ENCODE data around the gene HOXA7. TPM values are rescaled to one million over a fixed set of nuclear protein-coding genes. Genes with fewer than 3 reads are reported as not detected.

The HOXA7 gene
- total RNA-seq, 1 donor from 2014 or later = 8.8 TPM

DNA sequence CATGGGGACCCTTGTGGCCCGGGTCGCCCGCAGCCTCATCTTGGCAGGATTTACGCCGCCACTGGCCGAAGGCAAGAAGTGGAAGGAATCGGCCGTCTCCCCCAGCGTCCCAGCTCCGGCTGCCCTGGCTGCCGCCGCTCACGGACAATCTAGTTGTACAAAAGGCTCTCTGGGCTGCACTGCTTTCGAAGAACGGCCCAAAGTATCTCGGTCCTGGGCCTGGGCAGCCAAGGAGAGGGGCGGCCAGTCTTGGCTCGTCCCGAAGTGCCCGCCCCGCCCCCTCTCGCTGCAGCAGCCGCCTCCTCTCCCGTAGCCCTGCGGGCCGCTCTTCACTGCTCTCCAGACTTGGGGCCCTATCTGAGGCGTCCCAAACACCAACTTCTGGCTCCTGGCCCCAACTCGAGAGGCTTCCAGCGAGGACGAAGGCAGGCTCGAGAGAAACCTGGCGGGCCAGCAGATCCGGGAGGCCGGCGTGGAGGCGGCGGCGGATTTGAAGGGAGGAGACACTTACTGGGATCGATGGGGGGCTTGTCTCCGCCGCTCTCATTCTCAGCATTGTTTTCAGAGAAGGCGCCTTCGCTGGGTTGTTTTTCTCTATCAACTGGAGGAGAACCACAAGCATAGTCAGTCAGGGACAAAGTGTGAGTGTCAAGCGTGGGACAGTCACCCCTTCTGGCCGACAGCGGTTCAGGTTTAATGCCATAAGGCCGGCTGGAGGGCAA, 8.1 kb upstream of the HOXA7 start:
- Mint-ChIP-seq H3K9me3 (no peaks in the 10 kb centered on the region), H3K4me3 (peak overlapping the region; percentile 79), H3K27me3 (ENCODE audit: low read depth) (peaks cover 95% of the 10 kb centered on the region), H3K27ac (ENCODE audit: unreplicated experiment) (no peak overlapping the region), H3K4me1 (peaks cover 10% of the 10 kb centered on the region), H3K36me3 (ENCODE audit: low read depth) (peaks cover 7% of the 10 kb centered on the region)
- TF ChIP-seq, protein P1, sequence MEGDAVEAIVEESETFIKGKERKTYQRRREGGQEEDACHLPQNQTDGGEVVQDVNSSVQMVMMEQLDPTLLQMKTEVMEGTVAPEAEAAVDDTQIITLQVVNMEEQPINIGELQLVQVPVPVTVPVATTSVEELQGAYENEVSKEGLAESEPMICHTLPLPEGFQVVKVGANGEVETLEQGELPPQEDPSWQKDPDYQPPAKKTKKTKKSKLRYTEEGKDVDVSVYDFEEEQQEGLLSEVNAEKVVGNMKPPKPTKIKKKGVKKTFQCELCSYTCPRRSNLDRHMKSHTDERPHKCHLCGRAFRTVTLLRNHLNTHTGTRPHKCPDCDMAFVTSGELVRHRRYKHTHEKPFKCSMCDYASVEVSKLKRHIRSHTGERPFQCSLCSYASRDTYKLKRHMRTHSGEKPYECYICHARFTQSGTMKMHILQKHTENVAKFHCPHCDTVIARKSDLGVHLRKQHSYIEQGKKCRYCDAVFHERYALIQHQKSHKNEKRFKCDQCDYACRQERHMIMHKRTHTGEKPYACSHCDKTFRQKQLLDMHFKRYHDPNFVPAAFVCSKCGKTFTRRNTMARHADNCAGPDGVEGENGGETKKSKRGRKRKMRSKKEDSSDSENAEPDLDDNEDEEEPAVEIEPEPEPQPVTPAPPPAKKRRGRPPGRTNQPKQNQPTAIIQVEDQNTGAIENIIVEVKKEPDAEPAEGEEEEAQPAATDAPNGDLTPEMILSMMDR (conservative IDR thresholded peaks at IDR 0.05) = peak; percentile 38
- no peak for DNase-seq (ENCODE audit: low read depth, low spot score)

DNA sequence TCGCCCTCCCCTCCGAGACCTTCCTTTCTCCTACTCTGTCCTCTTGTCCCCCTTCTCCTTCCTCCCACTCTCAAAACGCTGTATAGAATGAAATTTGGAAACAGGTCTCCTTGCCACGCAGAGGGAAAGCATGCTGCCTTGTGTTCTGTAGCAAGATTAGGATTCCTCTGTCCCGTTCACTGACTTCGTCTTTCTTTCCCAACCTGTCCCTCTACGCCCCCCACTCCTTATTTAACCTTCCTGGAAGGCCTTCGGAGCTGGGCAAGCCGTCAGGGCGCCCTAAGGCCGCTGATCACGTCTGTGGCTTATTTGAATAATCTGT, 7.5 kb upstream of the HOXA7 start:
- H3K4me1 Mint-ChIP-seq = peaks cover 10% of the 10 kb centered on the region
- H3K9me3 Mint-ChIP-seq = no peaks in the 10 kb centered on the region
- no peak for DNase-seq (ENCODE audit: low read depth, low spot score)
- TF ChIP-seq, protein P1 (conservative IDR thresholded peaks at IDR 0.05) = no peak
- peaks cover 7% of the 10 kb centered on the region for H3K36me3 Mint-ChIP-seq (ENCODE audit: low read depth)
- peak overlapping the region; percentile 79 for H3K4me3 Mint-ChIP-seq
- no peak overlapping the region for H3K27ac Mint-ChIP-seq (ENCODE audit: unreplicated experiment)
- H3K27me3 Mint-ChIP-seq (ENCODE audit: low read depth) = peaks cover 95% of the 10 kb centered on the region

DNA sequence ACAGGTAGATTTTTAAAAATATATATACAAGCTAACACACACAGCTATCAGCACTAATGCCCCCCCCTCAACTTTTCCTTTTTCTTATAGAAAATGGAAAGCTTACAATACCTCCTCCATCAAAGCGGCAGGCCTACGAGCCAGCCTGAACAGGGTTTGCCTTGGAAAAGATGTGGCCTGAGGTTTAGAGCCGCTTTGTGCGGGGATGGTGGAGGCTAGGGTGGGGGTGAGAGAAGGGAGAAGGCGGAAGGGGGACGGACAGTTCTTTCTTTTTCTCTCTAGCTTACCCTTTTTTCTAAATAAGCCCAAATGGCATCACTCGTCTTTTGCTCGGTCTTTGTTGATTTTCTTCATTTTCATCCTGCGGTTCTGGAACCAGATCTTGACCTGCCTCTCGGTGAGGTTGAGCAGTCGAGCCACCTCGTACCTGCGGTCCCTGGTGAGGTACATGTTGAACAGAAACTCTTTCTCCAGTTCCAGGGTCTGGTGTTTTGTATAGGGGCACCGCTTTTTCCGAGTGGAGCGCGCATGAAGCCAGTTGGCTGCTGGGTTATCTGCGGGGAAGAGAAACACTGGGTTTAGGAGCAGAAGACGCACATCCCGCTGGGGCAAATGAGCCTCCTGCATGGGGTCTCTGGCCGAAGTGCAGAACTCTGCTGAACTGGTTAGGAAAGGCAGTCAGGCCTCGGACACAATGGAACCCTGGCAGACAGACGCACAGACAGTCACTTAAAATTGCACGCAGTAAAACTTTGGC, 7.0 kb upstream of the HOXA7 start:
- DNase-seq (ENCODE audit: low read depth, low spot score) = no peak
- Mint-ChIP-seq H3K4me1 (peaks cover 6% of the 10 kb centered on the region), H3K4me3 (peak overlapping the region; percentile 79), H3K36me3 (ENCODE audit: low read depth) (peaks cover 7% of the 10 kb centered on the region), H3K9me3 (no peaks in the 10 kb centered on the region), H3K27me3 (ENCODE audit: low read depth) (peaks cover 95% of the 10 kb centered on the region), H3K27ac (ENCODE audit: unreplicated experiment) (peak overlapping the region; percentile 54)
- TF ChIP-seq, protein P1 (conservative IDR thresholded peaks at IDR 0.05) = no peak

DNA sequence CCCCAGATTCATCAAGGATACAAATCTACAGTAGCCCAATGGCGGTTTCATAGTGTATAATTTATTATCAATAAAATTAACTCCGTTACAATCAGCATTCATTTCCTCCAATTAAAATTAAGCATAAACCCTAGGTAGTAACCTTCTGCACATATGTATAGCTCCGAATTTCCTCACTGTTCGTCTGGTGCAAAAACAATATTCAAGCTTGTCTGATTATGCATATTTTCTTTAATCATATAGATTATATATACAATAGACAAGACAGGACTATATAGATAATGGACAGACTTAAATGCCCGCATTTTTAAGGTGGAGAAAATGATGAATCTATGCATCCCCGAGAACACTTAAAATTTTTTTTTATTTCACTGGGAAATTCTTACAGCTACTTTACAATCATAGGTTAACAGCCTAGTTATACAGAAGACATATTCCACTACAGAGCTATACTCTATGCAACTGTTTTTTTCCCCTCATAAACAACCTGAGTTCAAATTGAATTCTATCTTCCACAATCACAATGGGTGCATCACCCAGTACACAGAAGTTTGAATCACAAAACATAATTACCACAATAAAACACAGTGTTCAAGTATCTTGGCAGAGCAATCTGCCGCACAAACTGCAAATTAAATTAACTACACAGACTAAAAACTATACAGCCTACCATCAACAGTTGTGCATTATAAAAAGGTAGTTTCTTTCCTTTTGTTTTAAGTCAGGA, 6.2 kb upstream of the HOXA7 start:
- peak overlapping the region; percentile 79 for H3K4me3 Mint-ChIP-seq
- no peak overlapping the region for H3K27ac Mint-ChIP-seq (ENCODE audit: unreplicated experiment)
- no peak for DNase-seq (ENCODE audit: low read depth, low spot score)
- H3K4me1 Mint-ChIP-seq = peaks cover 11% of the 10 kb centered on the region
- peaks cover 95% of the 10 kb centered on the region for H3K27me3 Mint-ChIP-seq (ENCODE audit: low read depth)
- no peaks in the 10 kb centered on the region for H3K9me3 Mint-ChIP-seq
- TF ChIP-seq, protein P1 (conservative IDR thresholded peaks at IDR 0.05) = no peak
- H3K36me3 Mint-ChIP-seq (ENCODE audit: low read depth) = peaks cover 9% of the 10 kb centered on the region

DNA sequence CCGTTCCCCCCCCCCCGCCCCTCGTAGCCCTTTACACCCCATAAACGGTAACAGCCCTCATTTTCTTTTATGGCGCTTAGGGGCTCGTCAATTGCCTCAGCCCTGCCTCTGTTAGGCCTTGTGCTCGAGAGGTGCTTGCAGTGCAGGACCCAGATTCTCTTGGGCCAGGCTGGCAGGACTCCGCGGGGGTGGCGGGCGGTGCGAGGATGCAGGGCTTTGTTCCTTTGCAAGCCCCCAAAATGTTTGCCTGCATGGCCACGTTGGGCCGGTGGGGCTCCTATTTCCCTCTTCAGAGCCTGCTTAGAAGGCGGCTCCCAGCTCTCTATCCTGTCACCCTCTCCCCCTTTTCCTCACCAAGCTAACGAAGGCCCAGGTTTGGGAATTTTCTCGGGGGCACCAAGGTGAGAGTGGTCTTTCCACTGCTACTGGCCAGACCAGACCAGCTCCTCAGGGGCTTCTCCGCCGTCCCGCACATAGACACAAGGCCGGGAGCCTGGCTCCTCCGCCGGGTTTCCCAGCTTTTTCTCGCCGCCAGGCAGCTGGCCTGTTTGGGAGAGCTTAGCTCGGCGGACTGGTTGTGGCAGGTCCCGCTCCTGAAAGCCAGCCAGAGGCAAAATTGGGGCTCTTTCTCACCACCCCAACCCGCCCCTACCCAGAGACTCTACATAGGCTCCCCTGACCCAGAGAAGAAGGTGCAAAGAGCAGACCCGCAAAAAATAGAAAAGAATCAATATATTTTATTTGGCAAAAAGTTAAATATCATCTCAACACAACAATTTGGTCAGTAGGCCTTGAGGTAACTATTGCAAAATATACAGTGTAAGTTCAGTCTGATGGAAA, 5.5 kb upstream of the HOXA7 start:
- H3K36me3 Mint-ChIP-seq (ENCODE audit: low read depth) = peaks cover 9% of the 10 kb centered on the region
- TF ChIP-seq, protein P1 (conservative IDR thresholded peaks at IDR 0.05) = no peak
- peaks cover 95% of the 10 kb centered on the region for H3K27me3 Mint-ChIP-seq (ENCODE audit: low read depth)
- no peaks in the 10 kb centered on the region for H3K9me3 Mint-ChIP-seq
- H3K4me3 Mint-ChIP-seq = peak overlapping the region; percentile 79
- peaks cover 12% of the 10 kb centered on the region for H3K4me1 Mint-ChIP-seq
- H3K27ac Mint-ChIP-seq (ENCODE audit: unreplicated experiment) = peak overlapping the region; percentile 35
- DNase-seq (ENCODE audit: low read depth, low spot score) = no peak

Measured in neural crest cell (in vitro differentiated cells).